H9 (cell line): ENCODE measurements around the gene RHOB. TPM values are rescaled to one million over a fixed set of nuclear protein-coding genes. Genes with fewer than 3 reads are reported as not detected.

Experiments
- DNase-seq: peaks from one replicate; pipeline ENCODE4 v3.0.0-alpha.2; 2017
- H2AFZ ChIP-seq: one replicate; pipeline ENCODE4 v1.6.1; 2013; ENCODE audit warnings: mild to moderate bottlenecking, low read length, control low read depth, moderate library complexity
- H2AK5ac ChIP-seq: 2 replicates; pipeline ENCODE4 v1.6.1; 2013; ENCODE audit warnings: low read length, control low read depth, mixed read lengths; ENCODE audit not compliant: insufficient read length
- H2BK120ac ChIP-seq: one replicate; pipeline ENCODE4 v1.6.1; 2013; ENCODE audit warnings: low read depth, mild to moderate bottlenecking, low read length, control low read depth, inconsistent platforms; ENCODE audit not compliant: poor library complexity, severe bottlenecking
- H2BK12ac ChIP-seq: 2 replicates; pipeline ENCODE4 v1.6.1; 2013; ENCODE audit warnings: low read length, control low read depth, mixed read lengths, low read depth; ENCODE audit not compliant: insufficient read length
- H2BK15ac ChIP-seq: 2 replicates; pipeline ENCODE4 v1.6.1; 2013; ENCODE audit warnings: low read depth, low read length, control low read depth
- H2BK20ac ChIP-seq: one replicate; pipeline ENCODE4 v1.6.1; 2013; ENCODE audit warnings: low read depth, mild to moderate bottlenecking, low read length, control low read depth, inconsistent platforms; ENCODE audit not compliant: poor library complexity, severe bottlenecking
- H2BK5ac ChIP-seq: 2 replicates; pipeline ENCODE4 v1.6.1; 2013; ENCODE audit warnings: low read length, control low read depth, mixed read lengths; ENCODE audit not compliant: insufficient read length
- H3K14ac ChIP-seq: 2 replicates; pipeline ENCODE4 v1.6.1; 2013; ENCODE audit warnings: low read length, control low read depth; ENCODE audit not compliant: insufficient read depth
- H3K18ac ChIP-seq: 2 replicates; pipeline ENCODE4 v1.6.1; 2013; ENCODE audit warnings: low read depth, mild to moderate bottlenecking, mixed read lengths, low read length, control low read depth; ENCODE audit not compliant: insufficient read length
- H3K23ac ChIP-seq: 2 replicates; pipeline ENCODE4 v1.6.1; 2013; ENCODE audit warnings: low read length, control low read depth, mixed read lengths, low read depth; ENCODE audit not compliant: insufficient read length
- H3K23me2 ChIP-seq: 2 replicates; pipeline ENCODE4 v1.6.1; 2013; ENCODE audit warnings: low read depth, mild to moderate bottlenecking, mixed read lengths, low read length, control low read depth; ENCODE audit not compliant: insufficient read length, poor library complexity, severe bottlenecking
- H3K27ac ChIP-seq: 2 replicates; pipeline ENCODE4 v1.5.1; 2013; ENCODE audit warnings: low read length, control low read depth, mixed read lengths, low read depth; ENCODE audit not compliant: insufficient read length
- H3K27me3 ChIP-seq: 2 replicates; pipeline ENCODE4 v1.6.1; 2013; ENCODE audit warnings: low read length, control low read depth, inconsistent platforms; ENCODE audit not compliant: insufficient read depth
- H3K4ac ChIP-seq: 2 replicates; pipeline ENCODE4 v1.6.1; 2013; ENCODE audit warnings: low read depth, mild to moderate bottlenecking, control low read depth, inconsistent platforms, low read length, moderate library complexity
- H3K4me1 ChIP-seq: 2 replicates; pipeline ENCODE4 v1.6.1; 2013; ENCODE audit warnings: low read length, control low read depth, inconsistent platforms; ENCODE audit not compliant: insufficient read depth
- H3K4me2 ChIP-seq: 2 replicates; pipeline ENCODE4 v1.6.1; 2013; ENCODE audit warnings: low read length, control low read depth, mixed read lengths; ENCODE audit not compliant: insufficient read length, insufficient read depth
- H3K56ac ChIP-seq: 2 replicates; pipeline ENCODE4 v1.6.1; 2013; ENCODE audit warnings: low read depth, mild to moderate bottlenecking, mixed read lengths, low read length, control low read depth; ENCODE audit not compliant: insufficient read length
- H3K79me1 ChIP-seq: 2 replicates; pipeline ENCODE4 v1.6.1; 2013; ENCODE audit warnings: low read depth, mild to moderate bottlenecking, moderate library complexity, low read length, control low read depth, inconsistent platforms; ENCODE audit not compliant: insufficient read depth, poor library complexity, severe bottlenecking
- H3K79me2 ChIP-seq: 2 replicates; pipeline ENCODE4 v1.6.1; 2013; ENCODE audit warnings: low read length, control low read depth, inconsistent platforms; ENCODE audit not compliant: insufficient read depth
- H3K9ac ChIP-seq: 2 replicates; pipeline ENCODE4 v1.6.1; 2013; ENCODE audit warnings: low read length, control low read depth, mixed read lengths; ENCODE audit not compliant: insufficient read length; ENCODE audit errors: extremely low read depth
- H3K9me3 ChIP-seq: one replicate; pipeline ENCODE4 v1.6.1; 2013; ENCODE audit warnings: low read depth, low read length, inconsistent platforms; ENCODE audit not compliant: control insufficient read depth
- H3T11ph ChIP-seq: one replicate; pipeline ENCODE4 v1.6.1; 2013; ENCODE audit warnings: mild to moderate bottlenecking, low read length, control low read depth, inconsistent platforms
- H4K20me1 ChIP-seq: one replicate; pipeline ENCODE4 v1.6.1; 2013; ENCODE audit not compliant: control insufficient read depth, insufficient read length, insufficient read depth
- H4K5ac ChIP-seq: 2 replicates; pipeline ENCODE4 v1.6.1; 2013; ENCODE audit warnings: low read depth, mild to moderate bottlenecking, mixed read lengths, low read length, control low read depth; ENCODE audit not compliant: insufficient read length
- H4K8ac ChIP-seq: replicated peaks from 2 replicates; pipeline ENCODE4 v1.6.1; 2013; ENCODE audit warnings: low read length, control low read depth, mixed read lengths, low read depth; ENCODE audit not compliant: insufficient read length
- H4K91ac ChIP-seq: 2 replicates; pipeline ENCODE4 v1.6.1; 2013; ENCODE audit warnings: low read depth, mild to moderate bottlenecking, moderate library complexity, mixed read lengths, low read length, control low read depth; ENCODE audit not compliant: insufficient read length
- H3K27ac Mint-ChIP-seq, 3 experiments: 2 replicates in 2 of 3; 3 replicates in 1 of 3; pipeline ENCODE4 v1.8.0; 2020 to 2021; ENCODE audit warnings: mixed read lengths in 3 of 3, mild to moderate bottlenecking in 1 of 3, moderate library complexity in 1 of 3
- H3K27me3 Mint-ChIP-seq: 2 replicates; pipeline ENCODE4 v1.8.0; 2021; ENCODE audit warnings: low read depth, mild to moderate bottlenecking, moderate library complexity, mixed read lengths
- H3K36me3 Mint-ChIP-seq, 3 experiments: 2 replicates in 2 of 3; 3 replicates in 1 of 3; pipeline ENCODE4 v1.8.0; 2020 to 2021; ENCODE audit warnings: low read depth in 3 of 3, mixed read lengths in 3 of 3; ENCODE audit not compliant: insufficient read depth in 1 of 3
- H3K4me1 Mint-ChIP-seq, 2 experiments: 2 replicates each; pipeline ENCODE4 v1.8.0; 2020; ENCODE audit warnings: mixed read lengths in 2 of 2
- H3K4me3 Mint-ChIP-seq, 2 experiments: 2 replicates in 1 of 2; 3 replicates in 1 of 2; pipeline ENCODE4 v1.8.0; 2020 to 2021; ENCODE audit warnings: mild to moderate bottlenecking in 2 of 2, mixed read lengths in 2 of 2, moderate library complexity in 1 of 2
- H3K9me3 Mint-ChIP-seq, 2 experiments: 2 replicates in 1 of 2; 3 replicates in 1 of 2; pipeline ENCODE4 v1.8.0; 2020; ENCODE audit warnings: mild to moderate bottlenecking in 2 of 2, mixed read lengths in 2 of 2, moderate library complexity in 1 of 2
- CTCF ChIP-seq: fragments of 200-600 bp; sonication (generic); conservative IDR thresholded peaks from 3 replicates; pipeline ENCODE4 v1.8.0; 2021; ENCODE audit warnings: antibody characterized with exemption, mild to moderate bottlenecking
- WGBS: extraction: QIAGEN DNeasy Blood & Tissue Kit; methylation state at CpG from one replicate; pipeline ENCODE4 v1.1.7; 2013; ENCODE audit warnings: missing lambda C conversion rate, low lambda C conversion rate, mixed read lengths; ENCODE audit not compliant: insufficient read length; ENCODE audit errors: extremely low coverage; 5-methylcytosine and 5-hydroxymethylcytosine counted together
- total RNA-seq: library from RNA; stranded (reverse); gene quantifications from 2 replicates; pipeline ENCODE4 v1.2.1, GENCODE V29; 2021

The RHOB gene
- total RNA-seq, 1 experiment from 2014 or later, result 10.3 TPM

GRCh38 chr2:20431772-20432171 is 15.1 kb upstream of the RHOB start:
- Histone ChIP-seq H4K20me1 (no peaks in the 10 kb centered on the region), H2BK5ac (no peak overlapping the region), H3K14ac (no peak overlapping the region), H3K23ac (no peak overlapping the region), H2BK15ac (no peak overlapping the region), H2AK5ac (no peak overlapping the region), H2BK120ac (no peak overlapping the region), H3K79me2 (no peaks in the 10 kb centered on the region), H3K27me3 (no peaks in the 10 kb centered on the region), H3K79me1 (no peaks in the 10 kb centered on the region), H2AFZ (no peak overlapping the region), H3K9ac (no peak overlapping the region), H3K4me1 (no peaks in the 10 kb centered on the region), H3K27ac (no peak overlapping the region), H4K91ac (no peak overlapping the region), H3K18ac (no peak overlapping the region), H4K5ac (no peak overlapping the region), H3K4me2 (no peak overlapping the region), H4K8ac (no peak overlapping the region), H3K56ac (no peak overlapping the region), H3K23me2 (no peaks in the 10 kb centered on the region), H3K9me3 (no peaks in the 10 kb centered on the region), H2BK20ac (no peak overlapping the region), H2BK12ac (no peak overlapping the region), H3K4ac (no peak overlapping the region), H3T11ph (no peak overlapping the region)
- Mint-ChIP-seq H3K27me3 (peaks cover 11% of the 10 kb centered on the region), H3K4me1 (peaks cover 0 to 4% of the 10 kb centered on the region in 2 experiments; a peak in 1 of 4 replicates), H3K9me3 (no peaks in the 10 kb centered on the region), H3K36me3 (no peaks in the 10 kb centered on the region), H3K27ac (no peak overlapping the region), H3K4me3 (no peak overlapping the region)
- DNase-seq, result no peak
- WGBS, result no CpG with 5 or more reads among the region's 5 CpGs
- no peak for TF ChIP-seq CTCF
